ENCODE measurements around the gene MAP2K6.

GRCh38 chr17:69489313-69489712, 74.8 kb downstream of the MAP2K6 start:
- TF ChIP-seq POLR2AphosphoS5 (IDR thresholded peaks at IDR 0.05; ENCODE audit: borderline replicate concordance, low read depth, low read length) (no peak), EZH2 (IDR thresholded peaks at IDR 0.05) (no peak), FOXP2 (optimal IDR thresholded peaks at IDR 0.05; ENCODE audit: control extremely low read depth, extremely low read length, insufficient read depth) (no peak)

All from SK-N-MC (cell line).